GM19099 (cell line): ENCODE measurements around the gene CUX1.

Source experiments
- POLR2A ChIP-seq: IDR thresholded peaks from 3 replicates; pipeline ENCODE4 v1.6.1; 2011; ENCODE audit warnings: low read depth; ENCODE audit not compliant: insufficient read length; ENCODE audit errors: extremely low read depth

Gene CUX1

GRCh38 chr7:101858437-101859385, 41.3 kb downstream of the CUX1 start:
- TF ChIP-seq POLR2A = no peak

DNA sequence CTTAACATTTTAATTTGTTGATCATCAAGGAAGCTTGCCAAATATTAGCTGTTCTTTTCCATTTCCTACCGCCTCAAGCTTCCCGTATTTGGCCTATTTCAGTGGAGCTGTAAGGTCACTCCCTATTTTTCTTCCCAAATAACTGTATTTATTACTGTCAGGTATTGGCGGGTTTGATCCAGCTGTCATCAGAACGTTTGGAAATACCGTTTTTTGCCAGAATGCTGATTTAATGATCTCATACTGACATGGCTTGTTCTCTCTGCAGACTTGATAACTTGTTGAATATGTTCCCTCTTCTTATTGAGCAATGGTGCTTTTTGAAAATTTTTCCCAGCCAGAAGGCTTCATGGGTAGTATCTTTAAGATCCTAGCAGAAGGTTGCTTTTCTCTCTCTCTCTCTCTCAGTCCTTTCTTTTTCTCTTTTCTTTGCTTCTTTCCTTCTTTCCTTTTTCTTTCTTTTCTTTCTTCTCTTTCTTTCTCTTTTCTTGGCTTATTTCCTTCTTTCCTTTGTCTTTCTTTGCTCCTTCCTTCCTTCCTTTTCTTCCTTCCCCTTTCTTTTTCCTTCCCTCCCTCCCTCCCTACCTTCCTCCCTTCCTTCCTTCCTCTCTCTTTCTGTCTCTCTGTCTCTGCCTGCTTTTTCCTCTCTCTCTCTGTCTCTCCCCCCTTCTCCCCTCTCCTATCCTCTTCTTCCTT, 42.1 kb downstream of the CUX1 start:
- no peak for TF ChIP-seq POLR2A

DNA sequence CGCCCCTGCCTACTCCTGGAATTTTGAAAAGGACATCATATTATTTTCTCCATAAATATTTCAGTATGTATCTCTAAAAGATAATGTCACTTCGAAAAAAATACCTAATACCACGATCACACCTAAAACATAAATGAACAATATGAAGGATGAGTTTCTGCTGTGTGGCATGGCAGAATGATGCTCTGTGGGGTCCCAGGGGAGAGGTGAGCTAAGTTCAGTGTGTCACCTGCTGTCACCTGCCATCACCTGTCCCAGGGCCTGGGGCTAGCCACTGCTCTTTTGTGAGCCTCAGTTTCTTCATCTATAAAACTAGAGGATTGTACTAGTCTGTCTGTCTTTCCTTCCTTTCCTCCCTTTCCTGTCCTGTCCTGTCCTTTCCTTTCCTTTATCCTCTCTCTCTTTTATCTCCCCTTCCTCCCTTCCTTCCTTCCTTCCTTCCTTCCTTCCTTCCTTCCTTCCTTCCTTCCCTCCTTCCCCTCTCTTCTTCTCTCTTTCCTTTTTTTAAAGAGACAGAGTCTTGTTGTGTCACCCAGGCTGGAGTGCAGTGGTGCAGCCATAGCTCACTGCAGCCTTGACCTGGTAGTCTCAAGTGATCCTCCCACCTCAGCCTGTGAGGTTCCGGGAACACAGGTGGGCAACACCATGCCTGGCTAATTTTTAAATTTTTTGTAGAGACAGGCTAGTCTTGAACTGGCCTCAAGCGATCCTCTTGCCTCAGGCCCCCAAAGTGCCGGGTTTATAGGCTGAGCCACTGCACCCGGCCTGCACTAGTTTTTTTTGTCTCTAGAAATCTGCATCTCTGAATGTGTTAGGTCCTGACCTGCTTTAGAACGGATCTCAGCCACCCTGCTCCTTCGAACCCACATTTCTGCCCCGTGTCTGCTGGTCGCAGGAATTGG, 43.1 kb downstream of the CUX1 start:
- no peak for TF ChIP-seq POLR2A

DNA sequence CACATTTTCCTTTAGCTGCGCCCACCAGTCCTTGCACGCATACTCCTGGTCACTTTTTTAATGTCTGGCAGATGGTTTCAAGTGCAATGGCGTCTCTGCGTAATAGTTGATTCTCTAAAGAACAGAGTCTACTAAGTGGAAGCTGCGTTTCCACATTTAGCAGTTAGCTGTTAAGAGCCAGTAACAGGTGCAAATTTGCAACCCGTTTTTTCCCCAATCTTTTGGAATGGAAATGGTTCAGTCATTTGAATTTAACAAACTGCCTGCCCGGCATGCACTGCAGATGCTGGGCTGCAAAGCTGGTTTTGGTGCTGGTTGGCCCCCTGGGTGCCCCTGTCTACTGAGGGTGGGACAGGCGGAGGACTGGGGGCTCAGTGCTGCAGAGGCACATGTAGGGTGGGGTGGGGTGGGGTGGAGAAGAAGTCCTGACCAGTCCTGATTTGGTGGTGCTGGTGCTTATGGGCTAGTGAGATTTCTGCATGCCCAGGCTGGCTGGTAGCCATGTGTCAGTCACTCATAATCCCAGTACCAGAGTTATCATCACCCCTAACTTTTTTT, 43.9 kb downstream of the CUX1 start:
- no peak for TF ChIP-seq POLR2A

- TF ChIP-seq POLR2A = no peak
Measured at GRCh38 chr7:101862280-101863220, 45.1 kb downstream of the CUX1 start.

DNA sequence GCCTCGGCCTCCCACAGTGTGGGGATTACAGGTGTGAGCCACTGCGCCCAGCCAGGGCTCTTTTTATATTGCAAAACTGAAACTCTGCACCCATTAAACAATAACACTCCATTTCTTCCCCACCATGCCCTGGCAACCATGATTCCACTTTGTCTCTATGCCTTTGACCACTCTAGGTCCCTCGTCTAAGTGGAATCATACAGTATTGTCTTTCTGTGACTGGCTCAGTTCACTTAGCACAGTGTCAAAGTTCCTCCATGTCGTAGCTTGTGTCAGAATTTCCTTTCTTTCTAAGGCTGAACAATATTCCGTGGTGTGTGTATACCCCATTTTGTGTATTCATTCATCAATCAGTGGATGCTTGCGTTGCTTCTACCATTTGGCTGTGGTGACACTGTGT, 46.2 kb downstream of the CUX1 start:
- no peak for TF ChIP-seq POLR2A

- TF ChIP-seq POLR2A = no peak
Measured at GRCh38 chr7:101864039-101864438, 46.6 kb downstream of the CUX1 start.

GRCh38 chr7:101865031-101865430, 47.6 kb downstream of the CUX1 start:
- TF ChIP-seq POLR2A = no peak

DNA sequence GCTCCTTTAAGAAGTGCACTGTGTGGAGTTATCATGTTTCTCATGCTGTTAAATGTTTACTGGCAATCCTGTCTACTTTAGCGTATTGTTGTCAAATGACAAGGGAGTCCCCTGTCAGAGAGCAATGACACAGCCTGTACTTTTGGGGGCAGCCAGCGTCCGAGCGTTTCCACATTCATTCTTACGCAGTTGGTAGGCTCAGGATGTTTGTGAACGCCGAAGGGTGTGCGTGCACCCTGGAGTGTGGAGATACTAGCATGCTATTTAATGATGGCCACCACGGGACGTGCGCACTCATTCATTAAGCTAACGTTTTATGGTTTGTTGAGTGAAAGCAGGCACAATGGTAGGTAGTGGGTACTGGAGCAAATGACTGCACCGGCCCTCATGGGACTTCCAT, 48.0 kb downstream of the CUX1 start:
- TF ChIP-seq POLR2A = no peak

- TF ChIP-seq POLR2A = no peak
Measured at GRCh38 chr7:101866328-101866727, 48.9 kb downstream of the CUX1 start.

DNA sequence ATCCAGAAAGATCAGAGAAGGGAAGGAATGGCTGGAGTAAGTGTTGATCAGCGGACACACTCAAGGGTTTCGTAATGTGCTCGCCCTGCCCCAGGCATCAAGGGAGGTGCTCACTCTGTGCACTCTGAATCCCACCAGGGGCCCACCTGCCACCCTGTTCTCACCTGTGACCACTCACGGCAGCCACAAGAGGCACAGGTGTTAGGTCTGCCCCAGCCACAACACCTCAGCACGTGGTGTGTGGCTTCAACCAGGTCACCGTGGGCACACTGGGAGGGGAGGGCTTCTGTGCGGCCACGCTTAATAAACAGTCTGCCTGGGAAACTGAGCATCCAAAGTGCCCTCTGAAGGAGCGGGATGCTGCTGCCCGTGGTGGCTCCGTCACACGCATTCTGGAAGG, 49.8 kb downstream of the CUX1 start:
- TF ChIP-seq POLR2A = no peak

GRCh38 chr7:101868191-101868950, 50.9 kb downstream of the CUX1 start:
- no peak for TF ChIP-seq POLR2A
